Peyer's patch (tissue), 4 donors: ENCODE measurements around the gene CHMP1B.

Experiments
- CTCF ChIP-seq, 6 experiments: fragments of 450-650 bp in 4 of 6; fragments of 200-600 bp in 2 of 6; sonication (generic) in 1 of 6; IDR thresholded peaks; one replicate each; pipeline ENCODE4 v1.5.1; 2017 to 2019; ENCODE audit warnings: antibody characterized with exemption in 6 of 6, mild to moderate bottlenecking in 3 of 6, moderate library complexity in 1 of 6
- POLR2A ChIP-seq, 2 donors: fragments of 450-650 bp; IDR thresholded peaks; one replicate each; pipeline ENCODE4 v1.5.1; 2017; ENCODE audit warnings: antibody characterized with exemption in 2 of 2, mild to moderate bottlenecking in 2 of 2, moderate library complexity in 2 of 2

GRCh38 chr18:11857177-11857887 is 6.1 kb downstream of the CHMP1B start:
- TF ChIP-seq CTCF (IDR thresholded peaks at IDR 0.05) (peak in 1 of 6 experiments; percentile 15), POLR2A (IDR thresholded peaks at IDR 0.05) (no peak)
